NCI-H748 (cell line): Measurements from ENCODE around the gene HBM.
"Not testable (repeated sequence)": the region's sequence is repeated elsewhere in the genome, so short reads cannot be mapped to it uniquely, and the experiment has no call there.

Source experiments
- DNase-seq: peaks from one replicate; lab custom pipeline; 2025; ENCODE audit not compliant: unreplicated experiment; lab: John Stamatoyannopoulos, UW

HBM gene

GRCh38 chr16:165539-166374 is at the start of gene HBM:
HBM (plus strand) TSS chr16:165978; CDS start chr16:165998, 20 bp downstream.
- DNase-seq: peak; percentile 21

- no peak for DNase-seq
Measured at GRCh38 chr16:116015-116414, 49.8 kb upstream of the HBM start.

GRCh38 chr16:117379-118365 is 48.1 kb upstream of the HBM start:
- DNase-seq: peak; percentile 87

DNA sequence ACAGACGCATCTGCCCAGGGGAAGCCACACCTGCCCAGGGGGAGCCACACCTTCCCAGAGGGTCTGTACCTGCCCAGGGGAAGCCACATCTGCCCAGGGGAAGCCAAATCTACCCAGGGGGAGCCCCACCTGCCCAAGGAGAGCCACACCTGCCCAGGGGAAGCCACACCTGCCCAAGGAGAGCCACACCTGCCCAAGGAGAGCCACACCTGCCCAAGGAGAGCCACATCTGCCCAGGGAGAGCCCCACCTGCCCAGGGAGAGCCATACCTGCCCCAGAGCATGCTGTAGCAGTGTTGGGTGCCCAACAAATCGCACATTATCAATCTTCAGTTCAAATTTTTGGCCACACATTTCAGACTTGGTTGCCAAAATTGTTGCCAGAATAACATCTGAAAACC is 46.9 kb upstream of the HBM start:
- peak; percentile 52 for DNase-seq

DNA sequence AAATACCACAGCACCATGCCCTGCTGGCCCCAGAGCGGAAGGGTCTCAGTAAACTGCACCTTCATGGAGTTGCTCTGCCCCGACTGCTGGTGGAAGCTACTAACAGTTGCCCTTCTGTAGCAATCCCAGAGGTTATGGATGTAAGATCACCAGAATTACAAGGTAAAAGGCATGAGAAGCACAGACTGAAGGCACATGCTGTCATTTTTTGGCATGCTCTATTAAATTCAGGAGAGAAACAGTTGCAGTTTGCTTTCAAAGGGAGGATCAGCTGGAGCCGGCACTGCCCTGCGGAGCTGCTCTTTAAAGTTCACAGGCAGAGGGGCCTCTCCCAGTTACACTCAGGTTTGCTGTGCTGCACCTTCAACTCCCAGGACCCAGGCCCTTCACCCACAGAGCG is 46.5 kb upstream of the HBM start:
- DNase-seq: no peak

DNA sequence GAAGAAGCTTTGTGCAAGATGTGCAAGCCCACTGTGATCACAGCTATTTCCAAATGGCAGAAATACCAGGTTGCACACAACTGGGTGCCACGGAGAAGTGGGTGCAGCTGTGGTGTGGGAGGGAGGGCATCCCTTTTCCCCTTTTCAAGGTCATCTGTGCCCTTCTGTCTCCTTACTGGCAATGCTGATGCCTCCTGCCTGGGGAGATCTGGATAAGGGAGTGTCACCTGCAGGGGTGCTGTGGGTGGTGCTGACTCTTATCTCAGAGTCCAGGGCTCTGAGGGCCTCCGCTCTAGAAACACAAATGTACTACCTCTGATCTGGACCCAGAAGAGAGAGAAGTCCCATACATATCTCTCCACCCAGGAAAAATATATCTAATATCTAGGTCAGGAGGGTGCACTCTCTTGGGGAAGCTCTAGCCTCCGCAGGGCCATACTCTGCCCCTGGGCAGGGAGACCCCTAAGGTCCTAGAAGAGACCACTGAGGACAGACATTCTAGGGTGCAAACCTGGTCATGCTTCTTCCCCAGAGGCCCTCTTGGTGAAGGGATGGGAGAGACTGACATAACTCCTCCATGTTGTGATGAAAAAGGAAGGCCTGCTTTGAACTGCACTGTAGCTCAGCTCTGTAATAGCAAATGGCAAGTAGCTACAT is 45.8 kb upstream of the HBM start:
- DNase-seq: no peak

DNA sequence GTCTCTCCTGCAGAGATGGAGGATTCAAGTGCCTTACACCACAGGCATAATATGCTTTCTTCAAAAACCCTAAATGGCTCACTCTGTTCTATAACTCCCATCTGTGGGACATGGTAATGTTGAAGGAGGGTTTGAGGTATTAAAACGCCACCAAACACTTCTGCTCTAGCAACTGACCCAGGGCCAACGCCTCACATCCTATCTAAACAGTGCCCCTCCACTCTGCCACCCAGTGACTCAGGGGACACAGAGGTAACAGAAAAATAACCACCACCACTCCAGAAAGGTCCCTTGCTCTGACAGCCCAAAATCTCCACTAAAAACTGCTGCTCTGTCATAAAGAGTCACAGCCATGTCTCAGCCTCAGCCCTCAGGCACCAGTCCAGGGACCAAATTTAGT is 45.0 kb upstream of the HBM start:
- DNase-seq: no peak

DNA sequence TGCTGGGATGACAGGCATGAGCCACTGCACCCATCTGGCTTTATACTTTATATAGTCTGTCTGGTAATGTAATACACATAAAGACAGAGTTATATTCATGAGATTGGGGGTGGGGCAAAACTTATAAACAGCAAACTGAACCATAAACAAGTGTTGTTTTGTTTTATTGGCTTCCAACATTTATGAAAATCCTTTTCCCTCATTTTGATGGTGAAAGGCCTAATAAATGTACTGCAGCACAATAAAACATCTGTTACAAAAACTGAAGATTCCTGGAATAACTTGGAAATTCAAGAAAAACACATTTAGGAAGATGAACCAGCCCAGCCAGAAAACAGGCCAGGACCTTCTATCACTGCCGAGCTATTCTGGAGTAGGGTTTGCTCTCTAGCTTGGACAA is 43.4 kb upstream of the HBM start:
- DNase-seq: no peak

DNA sequence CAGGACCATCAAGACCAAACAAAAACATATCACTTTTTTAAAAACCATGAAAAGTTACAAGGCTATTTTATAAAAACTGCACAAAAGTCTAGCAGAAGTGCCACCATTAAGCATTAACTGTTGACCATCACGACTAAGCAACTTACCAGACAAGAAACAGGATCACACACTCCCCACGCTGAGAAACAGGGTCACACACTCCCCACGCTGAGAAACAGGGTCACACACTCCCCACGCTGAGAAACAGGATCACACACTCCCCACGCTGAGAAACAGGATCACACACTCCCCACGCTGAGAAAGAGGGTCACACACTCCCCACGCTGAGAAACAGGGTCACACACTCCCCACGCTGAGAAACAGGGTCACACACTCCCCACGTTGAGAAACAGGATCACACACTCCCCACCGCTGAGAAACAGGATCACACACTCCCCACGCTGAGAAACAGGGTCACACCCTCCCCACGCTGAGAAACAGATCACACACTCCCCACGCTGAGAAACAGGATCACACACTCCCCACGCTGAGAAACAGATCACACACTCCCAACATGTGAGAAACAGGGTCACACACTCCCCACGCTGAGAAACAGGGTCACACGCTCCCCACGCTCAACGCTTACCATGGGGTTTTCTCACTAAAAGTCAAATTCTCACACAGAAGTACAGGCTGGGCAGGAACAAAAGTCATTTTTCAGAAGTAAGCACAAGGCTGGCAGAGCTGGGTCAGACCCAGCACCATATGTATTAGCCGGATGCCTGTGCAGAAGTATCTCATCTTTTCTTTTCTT is 42.0 kb upstream of the HBM start:
- not testable (repeated sequence) for DNase-seq

- no peak for DNase-seq
Measured at GRCh38 chr16:125011-125410, 40.8 kb upstream of the HBM start.

GRCh38 chr16:129075-129474 is 36.7 kb upstream of the HBM start:
- no peak for DNase-seq

- no peak for DNase-seq
Measured at GRCh38 chr16:130533-131173, 35.1 kb upstream of the HBM start.

DNA sequence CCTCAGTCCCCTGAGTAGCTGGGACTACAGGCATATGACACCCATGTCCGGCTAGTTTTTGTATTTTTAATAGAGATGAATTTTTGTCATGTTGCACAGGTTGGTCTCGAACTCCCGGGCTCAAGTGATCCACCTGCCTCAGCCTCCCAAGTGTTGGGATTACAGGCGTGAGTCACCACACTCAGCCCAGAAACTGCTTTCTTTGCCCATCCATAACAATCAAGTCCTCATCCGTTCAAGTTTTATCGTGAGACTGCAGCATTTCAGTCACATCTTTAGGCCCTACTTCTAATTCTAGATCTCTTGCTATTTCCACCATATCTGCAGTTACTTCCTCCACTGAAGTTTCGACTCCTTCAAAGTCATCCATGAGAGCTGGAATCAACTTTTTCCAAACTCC is 33.7 kb upstream of the HBM start:
- no peak for DNase-seq

GRCh38 chr16:133716-134115 is 32.1 kb upstream of the HBM start:
- no peak for DNase-seq

GRCh38 chr16:138049-138417 is 27.7 kb upstream of the HBM start:
- peak; percentile 21 for DNase-seq

GRCh38 chr16:140175-140857 is 25.5 kb upstream of the HBM start:
- no peak for DNase-seq

DNA sequence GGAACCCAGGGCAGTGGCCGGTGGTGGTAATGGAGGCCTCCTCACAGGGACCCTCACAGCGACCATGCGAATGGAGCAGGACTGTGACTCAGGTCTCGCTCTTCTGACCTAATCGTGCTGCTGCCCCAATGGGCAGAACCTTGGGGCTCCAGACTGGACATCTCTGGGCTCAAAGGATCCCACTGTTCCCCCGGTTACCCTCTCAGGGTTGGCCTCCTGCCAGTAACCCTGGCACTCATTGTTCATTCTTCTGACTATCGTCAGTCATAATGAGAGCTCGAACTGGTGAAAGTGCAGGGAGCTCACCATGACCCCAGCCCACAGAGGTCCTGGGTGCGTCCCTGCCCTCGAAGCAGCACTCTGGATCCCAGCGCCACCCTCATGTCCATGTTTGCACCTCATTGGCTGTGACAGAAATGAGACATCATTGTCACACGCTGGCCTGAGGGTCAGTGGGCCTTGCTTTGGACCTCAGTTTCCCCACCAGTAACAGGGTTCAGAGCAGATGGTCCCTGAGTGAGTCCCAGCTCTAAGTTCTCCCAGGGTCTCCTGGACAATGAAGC is 23.3 kb upstream of the HBM start:
- DNase-seq: no peak

- DNase-seq: no peak
Measured at GRCh38 chr16:143047-143446, 22.7 kb upstream of the HBM start.

DNA sequence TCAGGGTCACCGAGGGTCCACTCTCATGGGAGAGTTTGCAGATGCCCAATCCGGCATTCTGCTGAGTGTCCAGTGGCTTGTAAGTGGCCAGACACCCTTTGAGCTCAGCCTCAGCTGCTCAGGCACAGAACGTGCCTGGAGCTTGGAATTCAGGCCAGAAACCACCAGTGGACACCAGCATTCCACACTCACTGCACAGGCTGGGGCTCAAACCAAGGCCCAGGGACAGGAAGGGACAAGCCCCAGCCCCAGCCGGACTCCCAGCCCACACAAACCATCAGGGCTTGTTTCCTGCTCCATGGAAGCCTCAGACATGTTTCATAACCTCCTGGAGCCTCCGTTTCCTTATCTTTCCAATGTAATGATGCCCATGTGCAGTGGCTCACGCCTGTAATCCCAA is 22.3 kb upstream of the HBM start:
- no peak for DNase-seq
